HG03432 (cell line): ENCODE results near the gene FBXL19.

Experiments
- ATAC-seq: cut with Tn5 transposase; IDR thresholded peaks from one replicate; pipeline ENCODE4 v1.9.1; 2021; ENCODE audit warnings: mild to moderate bottlenecking, moderate library complexity; ENCODE audit not compliant: unreplicated experiment

FBXL19 gene

GRCh38 chr16:30894540-30895368 lies 28.6 kb upstream of the FBXL19 start:
- no peak for ATAC-seq

GRCh38 chr16:30895627-30896260 lies 27.6 kb upstream of the FBXL19 start:
- ATAC-seq, result no peak

- ATAC-seq, result no peak
These were observed 27.0 kb upstream of the FBXL19 start, which contains the start of gene CTF1 for GRCh38 chr16:30896261-30896888. CTF1 (plus strand) TSS chr16:30896614; CDS start chr16:30896644, 30 bp downstream.

- ATAC-seq, result no peak
These were observed 26.3 kb upstream of the FBXL19 start for GRCh38 chr16:30896889-30897733.

GRCh38 chr16:30899794-30900193 lies 23.6 kb upstream of the FBXL19 start:
- ATAC-seq, result no peak

GRCh38 chr16:30900588-30900987 lies 22.8 kb upstream of the FBXL19 start:
- ATAC-seq, result no peak

- no peak for ATAC-seq
These were observed 22.0 kb upstream of the FBXL19 start for GRCh38 chr16:30901201-30902028.

GRCh38 chr16:30902029-30902972 lies 21.1 kb upstream of the FBXL19 start:
- peak; percentile 70 for ATAC-seq

- ATAC-seq, result no peak
These were observed 20.4 kb upstream of the FBXL19 start for GRCh38 chr16:30903002-30903401.

- no peak for ATAC-seq
These were observed 19.8 kb upstream of the FBXL19 start for GRCh38 chr16:30903596-30903995.

- ATAC-seq, result no peak
These were observed 19.1 kb upstream of the FBXL19 start for GRCh38 chr16:30904114-30904780.

- ATAC-seq, result no peak
These were observed 16.3 kb upstream of the FBXL19 start for GRCh38 chr16:30907064-30907463.

GRCh38 chr16:30910427-30911029 lies 12.8 kb upstream of the FBXL19 start:
- ATAC-seq, result no peak

- no peak for ATAC-seq
These were observed 10.5 kb upstream of the FBXL19 start for GRCh38 chr16:30912794-30913412.

GRCh38 chr16:30914830-30915229 lies 8.5 kb upstream of the FBXL19 start:
- ATAC-seq, result no peak

- ATAC-seq, result no peak
These were observed 4.8 kb upstream of the FBXL19 start for GRCh38 chr16:30918614-30919013.

- no peak for ATAC-seq
These were observed 2.5 kb upstream of the FBXL19 start for GRCh38 chr16:30920891-30921290.

- no peak for ATAC-seq
These were observed 2.0 kb upstream of the FBXL19 start for GRCh38 chr16:30921459-30921747.
